HT1080 (cell line): ENCODE data around the gene FSTL4. TPM values are rescaled to one million over a fixed set of nuclear protein-coding genes. Genes with fewer than 3 reads are reported as not detected.

Experiments used
- DNase-seq: peaks from one replicate; pipeline ENCODE4 v3.0.0-alpha.2; 2015; ENCODE audit warnings: low read depth
- total RNA-seq: library from RNA; depleted of rRNA; stranded (reverse); fragments of >200 nt; shearing (Covaris generic); gene quantifications from 2 replicates; pipeline ENCODE4 v1.2.3, GENCODE V29; 2014

Gene FSTL4
- total RNA-seq, 1 experiment from 2014 or later = 0.47 TPM

- no peak for DNase-seq
Measured at GRCh38 chr5:133327946-133328401, 284.4 kb downstream of the FSTL4 start.

DNA sequence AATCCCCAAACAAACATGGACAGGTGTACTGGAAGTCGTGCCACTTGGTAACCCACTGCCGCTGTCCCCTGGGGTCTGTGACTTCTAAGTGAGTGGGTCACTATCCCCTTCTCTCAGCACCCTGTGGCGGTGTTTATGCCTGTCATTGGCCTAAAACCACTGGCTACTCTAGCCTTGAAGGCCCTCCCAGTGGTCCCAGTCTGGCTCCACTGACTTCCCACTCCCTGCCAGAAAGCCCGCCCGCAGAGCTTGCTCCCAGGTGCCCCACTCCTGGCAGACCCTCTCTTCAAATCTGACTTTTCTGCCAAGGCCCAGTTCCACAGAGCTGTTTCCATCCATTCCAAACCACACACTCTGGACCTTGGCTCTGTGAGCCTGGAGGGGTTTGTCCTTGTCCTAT, 286.0 kb downstream of the FSTL4 start:
- DNase-seq = no peak

- DNase-seq = no peak
Measured at GRCh38 chr5:133325864-133326263, 286.5 kb downstream of the FSTL4 start.

DNA sequence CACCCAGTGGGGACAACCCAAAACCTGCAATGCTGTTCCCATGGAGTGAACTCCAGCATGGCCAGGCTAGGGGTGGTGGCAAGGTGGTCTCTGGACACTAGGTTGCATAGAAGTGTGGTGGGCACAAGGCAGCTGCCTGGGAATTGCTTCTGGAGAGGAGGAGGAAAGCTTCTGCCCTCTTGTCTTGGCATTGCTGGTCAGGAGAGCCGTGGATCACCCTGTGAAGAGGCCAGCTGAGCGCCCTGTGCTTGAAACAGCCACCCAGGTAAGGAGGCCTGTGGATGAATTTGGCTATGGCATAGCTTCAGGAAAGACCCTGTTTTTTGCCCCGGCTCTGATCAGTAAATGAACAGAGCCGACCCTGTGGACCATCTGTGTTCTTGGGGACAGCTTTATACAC, 287.4 kb downstream of the FSTL4 start:
- no peak for DNase-seq

- DNase-seq = no peak
Measured at GRCh38 chr5:133323494-133324457, 288.6 kb downstream of the FSTL4 start.

DNA sequence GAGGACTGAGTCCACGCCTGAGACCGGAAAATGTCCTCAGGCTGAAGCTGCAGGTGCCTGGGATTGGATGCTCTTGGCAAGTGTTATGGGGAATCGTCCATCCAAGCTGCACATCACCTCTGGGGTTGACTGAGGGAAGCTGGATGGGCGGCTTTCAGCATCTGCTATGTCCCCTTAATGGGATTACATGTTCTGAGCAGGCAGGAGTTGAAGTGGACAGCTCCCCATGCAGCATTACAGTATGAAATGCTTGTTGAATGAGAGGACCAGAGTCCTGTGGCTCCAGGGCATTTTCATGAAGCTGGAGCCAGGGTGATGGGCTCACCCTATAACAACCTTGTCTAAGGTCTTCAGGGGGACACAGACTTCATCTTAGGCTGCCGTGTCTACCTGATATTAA, 289.6 kb downstream of the FSTL4 start:
- no peak for DNase-seq

DNA sequence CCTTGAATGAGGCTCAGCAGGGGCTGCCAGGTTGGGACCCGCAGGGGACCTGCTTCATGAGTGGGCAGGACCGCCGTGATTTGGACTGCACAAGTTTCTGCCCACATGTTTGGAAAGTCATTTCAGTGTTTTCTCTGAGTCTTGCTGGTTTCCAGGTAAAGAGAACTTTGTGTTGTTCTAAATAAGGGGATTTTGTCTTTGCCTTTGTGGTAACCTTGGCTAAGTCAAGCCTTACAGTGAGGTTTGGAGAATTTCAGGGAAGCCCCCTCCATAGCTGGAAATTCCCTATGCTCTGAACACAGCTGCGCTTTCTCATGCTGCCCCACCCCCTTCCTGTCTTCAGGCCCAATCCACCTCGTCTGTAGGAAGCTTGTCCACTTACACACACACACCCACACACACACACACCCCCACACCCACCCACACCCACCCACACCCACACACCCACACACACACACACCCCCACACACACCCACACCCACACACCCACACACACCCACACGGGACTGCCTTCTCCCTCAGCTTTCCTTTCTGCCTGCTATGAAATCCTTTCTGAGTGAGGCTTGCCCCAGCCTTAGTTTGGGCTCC, 290.4 kb downstream of the FSTL4 start:
- no peak for DNase-seq

GRCh38 chr5:133321286-133321832, 291.0 kb downstream of the FSTL4 start:
- DNase-seq = no peak

DNA sequence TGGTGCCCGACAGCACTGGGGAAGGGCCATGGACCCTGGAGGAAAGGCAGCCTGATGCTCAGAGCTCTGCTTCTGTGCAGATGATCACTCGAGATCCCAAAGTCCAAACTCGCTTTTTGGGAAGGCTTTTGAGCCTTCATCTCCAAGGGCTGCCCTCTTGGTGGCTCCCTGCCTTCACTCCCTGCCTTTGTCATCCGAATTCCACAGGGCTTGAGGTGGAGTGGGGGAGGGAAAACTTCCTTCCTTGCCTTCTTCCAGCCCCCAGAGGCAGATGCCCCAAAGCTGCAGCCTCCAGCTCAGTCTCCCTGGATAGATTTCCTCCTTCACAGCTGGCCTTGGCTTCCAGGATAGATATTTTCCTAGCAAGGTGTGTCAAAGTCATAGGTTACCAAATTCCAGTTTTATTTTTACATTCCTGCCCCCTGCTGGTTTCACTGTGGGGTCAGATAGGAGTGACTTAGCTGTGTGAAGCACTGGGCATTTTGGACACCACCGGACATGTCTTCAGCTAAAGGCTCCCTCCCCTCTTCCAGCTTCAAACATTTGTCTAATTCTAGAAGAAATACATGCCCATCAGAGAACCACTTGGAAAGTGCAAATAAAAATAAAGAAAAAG, 292.3 kb downstream of the FSTL4 start:
- no peak for DNase-seq

DNA sequence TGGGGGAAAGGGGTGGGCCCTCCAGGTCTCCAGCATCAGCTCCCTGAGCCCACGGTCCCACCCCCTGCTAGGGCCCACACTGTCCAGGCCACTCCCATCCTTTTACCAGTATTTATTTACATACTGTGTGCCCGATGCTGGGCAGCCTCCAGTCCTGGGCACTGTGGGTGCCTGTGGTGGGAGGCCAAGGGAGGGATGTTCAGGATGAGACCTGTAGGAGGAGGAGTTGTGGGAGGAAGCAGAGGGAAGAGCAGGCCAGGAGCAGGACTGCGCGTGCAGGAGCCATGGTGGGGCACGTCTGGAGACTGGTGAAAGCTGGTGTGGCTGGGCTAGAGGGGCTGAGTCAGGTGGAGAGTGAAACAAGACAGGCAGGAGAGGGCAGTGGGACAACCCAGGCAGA, 293.1 kb downstream of the FSTL4 start:
- DNase-seq = no peak

- DNase-seq = no peak
Measured at GRCh38 chr5:133317558-133317957, 294.8 kb downstream of the FSTL4 start.

DNA sequence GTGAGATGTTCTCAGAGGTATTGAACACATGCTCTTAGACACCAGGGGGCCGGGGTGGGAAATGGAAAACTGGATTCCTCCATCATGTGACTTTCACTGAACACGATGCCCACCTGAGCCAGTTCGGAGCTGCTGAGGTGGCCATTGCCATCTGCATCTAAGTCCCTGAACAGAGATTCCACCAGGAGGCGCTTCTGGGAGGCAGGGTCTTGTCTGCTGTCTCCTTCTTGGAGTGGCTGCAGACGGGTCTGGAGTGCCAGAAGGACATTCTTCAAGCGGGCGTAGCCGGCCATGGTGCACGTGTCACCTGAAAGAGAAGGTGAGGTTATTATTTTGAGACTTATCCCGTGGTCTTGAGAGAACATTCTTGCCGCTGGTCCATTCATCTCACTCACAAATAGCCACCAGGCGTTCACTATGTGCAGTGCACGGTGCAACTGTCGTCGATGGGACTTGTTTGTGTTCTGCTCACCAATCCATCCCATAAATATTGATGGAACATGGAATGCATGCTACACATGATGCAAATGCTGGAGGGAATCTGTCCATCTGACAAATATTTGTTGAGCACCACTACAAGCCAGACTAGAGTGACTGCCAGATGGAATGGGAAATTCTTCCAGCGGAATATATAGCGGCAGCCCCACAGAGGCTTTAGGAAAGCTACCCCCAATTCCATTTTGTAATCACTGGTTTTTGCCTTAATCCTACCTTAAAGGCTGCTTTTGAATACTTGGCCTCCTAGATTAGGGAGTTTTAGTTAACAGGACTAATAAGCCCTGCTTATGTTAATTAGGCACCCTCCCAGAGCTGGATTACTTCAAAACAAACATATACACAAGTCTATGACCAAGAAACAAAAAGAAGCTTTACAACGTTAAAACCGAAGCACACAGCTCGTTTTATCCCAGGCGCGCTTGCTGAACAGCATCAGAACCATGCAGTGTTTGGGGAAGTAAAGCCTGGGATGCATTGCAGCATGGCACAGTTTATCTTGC, 295.7 kb downstream of the FSTL4 start:
- DNase-seq = peak; percentile 32

DNA sequence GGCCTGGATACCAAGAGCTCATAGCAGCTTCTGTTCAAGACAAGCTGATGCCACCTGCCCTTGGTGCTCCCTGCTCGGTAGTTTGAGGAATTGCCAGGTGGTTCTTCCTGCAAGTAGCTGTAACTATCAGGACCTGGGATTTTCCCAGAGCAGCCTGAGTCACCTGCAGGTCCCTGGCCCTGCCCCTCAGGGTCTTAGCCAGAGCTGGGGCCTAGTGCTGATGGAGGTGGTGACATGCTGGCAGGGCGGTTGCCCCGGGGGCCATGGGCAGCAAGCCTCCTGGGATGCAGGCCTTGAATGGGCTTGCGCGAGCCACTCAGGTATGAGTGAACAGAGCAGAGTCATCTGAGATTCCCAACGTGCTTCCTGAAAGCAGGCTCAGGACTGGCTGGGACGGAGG, 298.3 kb downstream of the FSTL4 start:
- DNase-seq = no peak

DNA sequence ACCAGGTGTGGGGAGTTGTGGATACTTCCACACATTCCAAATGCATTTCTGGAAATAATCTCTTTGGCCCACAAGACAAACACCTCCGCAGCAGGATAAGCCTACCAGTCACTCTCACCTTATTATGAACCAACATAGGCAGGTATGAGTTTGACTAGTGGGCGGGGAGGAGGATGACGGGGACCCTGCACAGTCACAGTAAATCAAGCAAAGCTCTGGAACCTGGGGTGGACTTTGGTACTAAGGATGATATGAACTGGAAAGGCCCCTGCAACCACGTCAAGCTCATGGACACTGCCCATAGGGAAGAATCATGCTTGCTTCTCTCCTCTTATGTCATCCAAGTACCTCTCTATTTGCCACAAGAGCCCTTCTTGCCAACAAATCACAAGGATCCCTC, 301.2 kb downstream of the FSTL4 start:
- DNase-seq = no peak

DNA sequence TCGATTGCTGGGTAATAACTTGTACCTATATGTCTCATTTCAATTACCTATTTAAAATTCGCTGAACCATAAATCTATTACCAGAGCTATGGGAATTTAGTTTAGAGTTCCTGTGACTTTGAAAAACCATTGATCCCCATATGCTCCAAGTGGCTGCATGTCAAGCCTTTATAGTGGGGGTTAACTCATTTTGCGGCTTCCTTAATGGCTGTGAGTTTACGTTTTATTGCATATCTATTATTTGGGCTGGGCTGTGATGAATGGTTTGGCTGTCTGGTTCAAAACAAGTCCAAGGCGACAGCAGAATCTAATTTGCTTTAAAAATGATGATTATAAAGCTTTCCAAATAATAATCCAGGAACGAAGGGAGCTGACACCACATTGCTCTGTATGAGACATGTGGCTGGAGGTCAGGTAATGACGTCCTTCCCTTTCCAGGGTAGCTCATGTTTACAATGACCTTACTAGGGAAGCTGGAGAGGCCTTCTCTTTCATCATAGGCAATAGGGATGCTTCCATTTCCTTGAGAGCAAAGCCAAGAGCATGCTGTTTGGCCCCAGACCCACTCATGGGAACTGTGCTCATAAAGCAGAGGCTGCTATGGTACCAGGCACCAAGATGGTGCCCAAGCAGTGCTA, 302.2 kb downstream of the FSTL4 start:
- no peak for DNase-seq

DNA sequence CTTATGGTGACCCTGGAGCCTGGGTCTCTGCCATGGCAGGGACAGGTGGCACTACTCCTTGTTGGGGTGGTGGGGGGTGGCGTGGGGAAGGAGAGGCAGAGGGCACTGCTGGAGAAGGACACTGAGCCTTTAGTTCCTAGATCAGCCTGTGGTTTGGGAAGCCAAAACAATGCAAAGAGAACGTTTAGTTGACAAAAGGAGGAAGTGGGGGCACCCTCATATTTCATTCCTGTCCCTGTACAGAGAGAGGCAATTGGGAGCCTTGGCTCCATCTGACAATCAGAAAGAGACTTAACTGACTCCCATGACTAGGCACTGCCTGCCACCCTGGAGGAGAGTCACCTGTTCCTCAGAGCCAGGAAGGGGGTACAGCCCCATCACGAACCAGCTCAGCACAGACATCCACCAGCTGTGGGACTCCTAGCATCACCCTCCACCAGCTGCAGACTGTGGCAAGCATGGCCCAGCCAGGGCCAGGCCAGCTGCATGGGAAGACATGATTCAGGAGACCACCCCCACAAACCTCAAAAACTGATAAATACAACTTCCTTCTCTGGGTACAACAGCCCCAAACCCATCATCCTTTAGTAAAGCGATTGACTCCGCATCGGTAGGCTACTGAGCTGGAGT, 303.1 kb downstream of the FSTL4 start:
- DNase-seq = no peak

DNA sequence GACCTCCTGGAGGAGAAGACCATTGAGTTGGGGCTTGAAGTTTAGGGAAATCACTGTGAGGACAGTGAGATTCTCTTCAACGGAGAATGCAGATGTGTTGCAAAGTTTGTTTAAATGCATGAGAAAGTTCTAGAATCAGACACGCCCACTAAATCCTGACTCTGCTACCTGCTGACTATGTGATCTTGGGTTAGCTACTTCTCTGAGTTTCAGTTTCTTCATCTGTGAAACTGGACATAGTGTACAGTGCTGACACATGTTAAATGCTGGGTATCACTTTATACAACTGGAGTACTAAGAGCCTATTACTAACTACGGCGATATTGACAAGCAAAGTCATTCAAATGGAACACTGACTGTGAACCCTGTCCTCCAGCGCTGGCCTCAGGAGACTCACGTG, 305.1 kb downstream of the FSTL4 start:
- DNase-seq = no peak

DNA sequence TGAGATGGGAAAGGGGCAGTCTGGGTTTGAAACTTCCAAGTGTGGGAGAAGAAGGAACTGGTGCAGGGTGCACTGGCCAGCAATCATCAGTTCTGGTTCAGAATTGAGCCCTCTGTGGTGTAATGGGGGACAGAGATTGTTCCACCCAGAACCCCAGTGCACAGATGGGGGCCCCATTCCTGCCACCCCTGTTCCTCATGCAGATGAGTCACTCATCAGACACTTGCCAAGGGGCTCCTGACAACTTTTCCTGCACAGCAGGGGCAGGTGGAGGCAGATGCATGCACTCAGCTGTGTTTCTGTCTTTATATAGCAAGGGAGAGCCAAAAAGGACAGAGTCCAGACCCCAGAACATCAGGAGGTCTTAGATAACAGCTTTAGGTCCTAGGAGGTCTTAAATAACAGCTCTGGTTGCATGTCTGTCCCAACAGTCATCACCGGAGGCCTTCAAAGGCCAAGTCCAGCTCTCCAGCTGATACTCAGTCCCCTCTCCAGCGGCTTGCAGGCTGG, 307.6 kb downstream of the FSTL4 start:
- no peak for DNase-seq

GRCh38 chr5:133304178-133304577, 308.2 kb downstream of the FSTL4 start:
- DNase-seq = no peak

DNA sequence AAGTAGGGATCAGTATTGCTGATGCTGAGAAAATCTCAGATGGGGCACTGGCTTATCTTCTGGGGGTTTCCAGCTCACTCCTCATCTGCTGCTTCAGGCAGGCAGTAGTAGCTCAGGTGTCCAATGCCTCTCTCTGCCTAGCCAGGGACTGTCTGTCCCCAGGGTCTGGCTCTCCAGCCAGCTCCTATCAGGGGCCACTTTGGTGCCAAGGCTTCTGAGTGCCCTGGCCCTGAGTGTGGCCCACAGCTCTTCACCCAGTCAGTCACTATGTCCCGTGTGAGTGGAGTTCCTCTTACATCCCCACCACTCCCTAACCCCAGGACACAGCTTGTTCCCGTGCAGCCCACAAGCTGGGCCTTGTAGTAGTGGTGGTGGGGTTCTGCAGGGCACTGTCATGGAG, 309.0 kb downstream of the FSTL4 start:
- DNase-seq = no peak
